ENCODE data around the gene JAZF1. TPM values are rescaled to one million over a fixed set of nuclear protein-coding genes. Genes with fewer than 3 reads are reported as not detected.

Gene JAZF1
- total and polyA plus RNA-seq, 4 donors: 5.2 to 16.5 (median 10.7) TPM

- Histone ChIP-seq H3K9ac (ENCODE audit: insufficient read depth in 1 of 2, low read length in 2 of 2) (no peak overlapping the region), H3K4me3 (no peak overlapping the region), H3K36me3 (ENCODE audit: control insufficient read depth in 4 of 4, insufficient read depth in 4 of 4, low read length in 4 of 4) (no peaks in the 10 kb centered on the region), H3K27ac (ENCODE audit: low read depth in 1 of 2, low read length in 1 of 2) (no peak overlapping the region), H3K9me3 (ENCODE audit: control insufficient read depth in 4 of 4, insufficient read depth in 3 of 4, low read length in 3 of 4) (peaks cover 0 to 1% (median 0%) of the 10 kb centered on the region in 4 donors), H3K4me1 (ENCODE audit: control insufficient read depth in 5 of 5, insufficient read depth in 5 of 5, low read length in 5 of 5) (peaks cover 0 to 6% (median 0%) of the 10 kb centered on the region in 5 donors), H3K27me3 (ENCODE audit: control insufficient read depth in 3 of 3, insufficient read depth in 3 of 3, low read length in 2 of 3) (no peaks in the 10 kb centered on the region)
- no peak for ATAC-seq (ENCODE audit: insufficient read depth, low FRiP score)
- no peak for TF ChIP-seq CTCF (IDR thresholded peaks at IDR 0.05; ENCODE audit: control extremely low read depth, extremely low read depth)
- DNase-seq: no peak
These were observed 11.2 kb upstream of the JAZF1 start for GRCh38 chr7:28191751-28192150.

- Histone ChIP-seq H3K4me3 (no peak overlapping the region), H3K9me3 (ENCODE audit: control insufficient read depth in 4 of 4, insufficient read depth in 3 of 4, low read length in 3 of 4) (peaks cover 0 to 1% (median 0%) of the 10 kb centered on the region in 4 donors), H3K27me3 (ENCODE audit: control insufficient read depth in 3 of 3, insufficient read depth in 3 of 3, low read length in 2 of 3) (no peaks in the 10 kb centered on the region), H3K36me3 (ENCODE audit: control insufficient read depth in 4 of 4, insufficient read depth in 4 of 4, low read length in 4 of 4) (no peaks in the 10 kb centered on the region), H3K27ac (ENCODE audit: low read depth in 1 of 2, low read length in 1 of 2) (no peak overlapping the region), H3K4me1 (ENCODE audit: control insufficient read depth in 5 of 5, insufficient read depth in 5 of 5, low read length in 5 of 5) (peaks cover 0 to 6% (median 0%) of the 10 kb centered on the region in 5 donors), H3K9ac (ENCODE audit: insufficient read depth in 1 of 2, low read length in 2 of 2) (no peak overlapping the region)
- TF ChIP-seq CTCF (IDR thresholded peaks at IDR 0.05; ENCODE audit: control extremely low read depth, extremely low read depth): no peak
- WGBS, 2 donors: 88 to 96% methylated on average over 2 of the region's 2 CpGs
- ATAC-seq (ENCODE audit: insufficient read depth, low FRiP score) (no peak), DNase-seq (no peak)
These were observed 10.6 kb upstream of the JAZF1 start for GRCh38 chr7:28191184-28191583.

- H3K9ac ChIP-seq (ENCODE audit: insufficient read depth in 1 of 2, low read length in 2 of 2): no peak overlapping the region
- no peak for ATAC-seq (ENCODE audit: insufficient read depth, low FRiP score)
- 64 to 86% methylated on average over 5 of the region's 5 CpGs for WGBS, 2 donors
- TF ChIP-seq CTCF (IDR thresholded peaks at IDR 0.05; ENCODE audit: control extremely low read depth, extremely low read depth): no peak
- no peak overlapping the region for H3K4me3 ChIP-seq
- no peak overlapping the region for H3K27ac ChIP-seq (ENCODE audit: low read depth in 1 of 2, low read length in 1 of 2)
- H3K4me1 ChIP-seq (ENCODE audit: control insufficient read depth in 5 of 5, insufficient read depth in 5 of 5, low read length in 5 of 5): peaks cover 0 to 6% (median 0%) of the 10 kb centered on the region in 5 donors
- H3K9me3 ChIP-seq (ENCODE audit: control insufficient read depth in 4 of 4, insufficient read depth in 3 of 4, low read length in 3 of 4): peaks cover 0 to 1% (median 0%) of the 10 kb centered on the region in 4 donors
- no peaks in the 10 kb centered on the region for H3K36me3 ChIP-seq (ENCODE audit: control insufficient read depth in 4 of 4, insufficient read depth in 4 of 4, low read length in 4 of 4)
- peak in 2 of 3 donors; percentile 35 to 44 for DNase-seq
- no peaks in the 10 kb centered on the region for H3K27me3 ChIP-seq (ENCODE audit: control insufficient read depth in 3 of 3, insufficient read depth in 3 of 3, low read length in 2 of 3)
These were observed 9.6 kb upstream of the JAZF1 start for GRCh38 chr7:28190077-28190710.

- TF ChIP-seq CTCF (IDR thresholded peaks at IDR 0.05; ENCODE audit: control extremely low read depth, extremely low read depth): no peak
- no peaks in the 10 kb centered on the region for H3K36me3 ChIP-seq (ENCODE audit: control insufficient read depth in 4 of 4, insufficient read depth in 4 of 4, low read length in 4 of 4)
- no peak for DNase-seq
- WGBS, 2 donors: 94 to 97% methylated on average over 7 of the region's 7 CpGs
- no peak overlapping the region for H3K9ac ChIP-seq (ENCODE audit: insufficient read depth in 1 of 2, low read length in 2 of 2)
- ATAC-seq (ENCODE audit: insufficient read depth, low FRiP score): no peak
- H3K9me3 ChIP-seq (ENCODE audit: control insufficient read depth in 4 of 4, insufficient read depth in 3 of 4, low read length in 3 of 4): peaks cover 0 to 1% (median 0%) of the 10 kb centered on the region in 4 donors
- no peaks in the 10 kb centered on the region for H3K27me3 ChIP-seq (ENCODE audit: control insufficient read depth in 3 of 3, insufficient read depth in 3 of 3, low read length in 2 of 3)
- no peak overlapping the region for H3K27ac ChIP-seq (ENCODE audit: low read depth in 1 of 2, low read length in 1 of 2)
- H3K4me3 ChIP-seq: no peak overlapping the region
- peaks cover 0 to 6% (median 2%) of the 10 kb centered on the region in 5 donors for H3K4me1 ChIP-seq (ENCODE audit: control insufficient read depth in 5 of 5, insufficient read depth in 5 of 5, low read length in 5 of 5)
These were observed 6.4 kb upstream of the JAZF1 start for GRCh38 chr7:28187012-28187411.

Data from lung (tissue), 12 donors.